ENCODE data around the gene GALNT2. TPM values are rescaled to one million over a fixed set of nuclear protein-coding genes. Genes with fewer than 3 reads are reported as not detected.

The GALNT2 gene
- total RNA-seq, 1 experiment from 2014 or later = 42.8 TPM

- no peak for DNase-seq (ENCODE audit: low spot score)
- in situ Hi-C loops (cut with HindIII; ENCODE audit: low sequenced_read_pairs) = no loop called here
Measured at GRCh38 chr1:230170153-230170547, 103.1 kb downstream of the GALNT2 start.

- no peak for DNase-seq (ENCODE audit: low spot score)
- in situ Hi-C loops (cut with HindIII; ENCODE audit: low sequenced_read_pairs) = no loop called here
Measured at GRCh38 chr1:230170622-230171021, 103.6 kb downstream of the GALNT2 start.

GRCh38 chr1:230171356-230172015, 104.4 kb downstream of the GALNT2 start:
- in situ Hi-C loops (cut with HindIII; ENCODE audit: low sequenced_read_pairs) = no loop called here
- DNase-seq (ENCODE audit: low spot score) = no peak

GRCh38 chr1:230172016-230172537, 105.0 kb downstream of the GALNT2 start:
- in situ Hi-C loops (cut with HindIII; ENCODE audit: low sequenced_read_pairs) = no loop called here
- DNase-seq (ENCODE audit: low spot score) = no peak

GRCh38 chr1:230173187-230173975, 106.3 kb downstream of the GALNT2 start:
- no peak for DNase-seq (ENCODE audit: low spot score)
- in situ Hi-C loops (cut with HindIII; ENCODE audit: low sequenced_read_pairs) = no loop called here

GRCh38 chr1:230174041-230174440, 107.0 kb downstream of the GALNT2 start:
- DNase-seq (ENCODE audit: low spot score) = no peak
- in situ Hi-C loops (cut with HindIII; ENCODE audit: low sequenced_read_pairs) = no loop called here

- DNase-seq (ENCODE audit: low spot score) = peak; percentile 36
- in situ Hi-C loops (cut with HindIII; ENCODE audit: low sequenced_read_pairs) = no loop called here
Measured at GRCh38 chr1:230174471-230175162, 107.6 kb downstream of the GALNT2 start.

- in situ Hi-C loops (cut with HindIII; ENCODE audit: low sequenced_read_pairs) = no loop called here
- DNase-seq (ENCODE audit: low spot score) = no peak
Measured at GRCh38 chr1:230175163-230175747, 108.2 kb downstream of the GALNT2 start.

- no peak for DNase-seq (ENCODE audit: low spot score)
- in situ Hi-C loops (cut with HindIII; ENCODE audit: low sequenced_read_pairs) = no loop called here
Measured at GRCh38 chr1:230175839-230176238, 108.8 kb downstream of the GALNT2 start.

GRCh38 chr1:230176326-230176725, 109.3 kb downstream of the GALNT2 start:
- in situ Hi-C loops (cut with HindIII; ENCODE audit: low sequenced_read_pairs) = no loop called here
- DNase-seq (ENCODE audit: low spot score) = no peak

GRCh38 chr1:230176871-230177411, 109.9 kb downstream of the GALNT2 start:
- peak; percentile 80 for DNase-seq (ENCODE audit: low spot score)
- in situ Hi-C loops (cut with HindIII; ENCODE audit: low sequenced_read_pairs) = no loop called here

GRCh38 chr1:230179249-230179648, 112.2 kb downstream of the GALNT2 start:
- in situ Hi-C loops (cut with HindIII; ENCODE audit: low sequenced_read_pairs) = no loop called here
- DNase-seq (ENCODE audit: low spot score) = no peak

- no peak for DNase-seq (ENCODE audit: low spot score)
- in situ Hi-C loops (cut with HindIII; ENCODE audit: low sequenced_read_pairs) = no loop called here
Measured at GRCh38 chr1:230185076-230186001, 118.3 kb downstream of the GALNT2 start.

- no peak for DNase-seq (ENCODE audit: low spot score)
- in situ Hi-C loops (cut with HindIII; ENCODE audit: low sequenced_read_pairs) = no loop called here
Measured at GRCh38 chr1:230186003-230186863, 119.2 kb downstream of the GALNT2 start.

- in situ Hi-C loops (cut with HindIII; ENCODE audit: low sequenced_read_pairs) = no loop called here
- no peak for DNase-seq (ENCODE audit: low spot score)
Measured at GRCh38 chr1:230186874-230187273, 119.8 kb downstream of the GALNT2 start.

- DNase-seq (ENCODE audit: low spot score) = no peak
- in situ Hi-C loops (cut with HindIII; ENCODE audit: low sequenced_read_pairs) = no loop called here
Measured at GRCh38 chr1:230187290-230187689, 120.3 kb downstream of the GALNT2 start.

GRCh38 chr1:230188826-230189225, 121.8 kb downstream of the GALNT2 start:
- in situ Hi-C loops (cut with HindIII; ENCODE audit: low sequenced_read_pairs) = no loop called here
- DNase-seq (ENCODE audit: low spot score) = no peak

Measured in G401 (cell line).